ENCODE measurements around the gene RBM24.
"Not testable (repeated sequence)": the region's sequence is repeated elsewhere in the genome, so short reads cannot be mapped to it uniquely, and the experiment has no call there.

The RBM24 gene

GRCh38 chr6:17292600-17293133, 11.5 kb downstream of the RBM24 start:
- DNase-seq = no peak

GRCh38 chr6:17293395-17293794, 12.2 kb downstream of the RBM24 start:
- DNase-seq = no peak

- DNase-seq = no peak
Measured at GRCh38 chr6:17297271-17298080, 16.3 kb downstream of the RBM24 start.

GRCh38 chr6:17298257-17298656, 17.1 kb downstream of the RBM24 start:
- DNase-seq = no peak

- no peak for DNase-seq
Measured at GRCh38 chr6:17299222-17299621, 18.1 kb downstream of the RBM24 start.

GRCh38 chr6:17299750-17300149, 18.6 kb downstream of the RBM24 start:
- DNase-seq = no peak

GRCh38 chr6:17300637-17301036, 19.5 kb downstream of the RBM24 start:
- DNase-seq = no peak

- DNase-seq = no peak
Measured at GRCh38 chr6:17303444-17303843, 22.3 kb downstream of the RBM24 start.

GRCh38 chr6:17305219-17306001, 24.2 kb downstream of the RBM24 start:
- no peak for DNase-seq

- DNase-seq = no peak
Measured at GRCh38 chr6:17311595-17312311, 30.6 kb downstream of the RBM24 start.

- DNase-seq = not testable (repeated sequence)
Measured at GRCh38 chr6:17313238-17313637, 32.1 kb downstream of the RBM24 start.

GRCh38 chr6:17313971-17314370, 32.8 kb downstream of the RBM24 start:
- no peak for DNase-seq

GRCh38 chr6:17315262-17315661, 34.1 kb downstream of the RBM24 start:
- no peak for DNase-seq

GRCh38 chr6:17318435-17319165, 37.4 kb downstream of the RBM24 start:
- no peak for DNase-seq

- not testable (repeated sequence) for DNase-seq
Measured at GRCh38 chr6:17320266-17320665, 39.1 kb downstream of the RBM24 start.

GRCh38 chr6:17331238-17331637, 50.1 kb downstream of the RBM24 start:
- no peak for DNase-seq

GRCh38 chr6:17334265-17334664, 53.1 kb downstream of the RBM24 start:
- no peak for DNase-seq

- DNase-seq = no peak
Measured at GRCh38 chr6:17336425-17336824, 55.3 kb downstream of the RBM24 start.

GRCh38 chr6:17339308-17339670, 58.1 kb downstream of the RBM24 start:
- no peak for DNase-seq

GRCh38 chr6:17341117-17341805, 60.1 kb downstream of the RBM24 start:
- no peak for DNase-seq

GRCh38 chr6:17341891-17342290, 60.7 kb downstream of the RBM24 start:
- no peak for DNase-seq

- no peak for DNase-seq
Measured at GRCh38 chr6:17343215-17343614, 62.1 kb downstream of the RBM24 start.

Data from effector CD8-positive, alpha-beta T cell (primary cell).